ENCODE data around the gene CPSF6. TPM values are rescaled to one million over a fixed set of nuclear protein-coding genes. Genes with fewer than 3 reads are reported as not detected.
A peak's percentile ranks its signal among the peaks of the same experiment; 100 is the strongest.

The CPSF6 gene
- total RNA-seq, 1 donor: 23.9 TPM

DNA sequence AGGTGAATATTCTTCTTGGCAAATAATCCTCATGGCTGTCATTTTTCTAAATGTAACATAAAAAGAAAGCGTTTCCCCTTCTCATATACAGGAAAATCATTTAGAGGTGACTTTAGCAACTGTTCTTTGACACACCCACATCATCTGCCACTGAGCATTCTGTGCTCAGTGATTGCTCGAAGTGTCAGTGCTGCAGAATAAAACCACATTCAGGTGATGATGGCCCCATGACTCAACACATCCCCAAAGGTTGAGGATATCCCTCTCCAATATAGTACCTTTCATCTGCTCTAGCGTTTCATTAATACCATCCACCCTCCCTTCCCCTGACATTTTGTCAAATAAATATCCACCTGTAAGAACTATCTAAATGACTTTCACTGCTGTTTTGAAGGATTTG is 28.7 kb upstream of the CPSF6 start:
- no peaks in the 10 kb centered on the region for H3K27me3 ChIP-seq (ENCODE audit: insufficient read depth, low read length)
- TF ChIP-seq, protein P1, sequence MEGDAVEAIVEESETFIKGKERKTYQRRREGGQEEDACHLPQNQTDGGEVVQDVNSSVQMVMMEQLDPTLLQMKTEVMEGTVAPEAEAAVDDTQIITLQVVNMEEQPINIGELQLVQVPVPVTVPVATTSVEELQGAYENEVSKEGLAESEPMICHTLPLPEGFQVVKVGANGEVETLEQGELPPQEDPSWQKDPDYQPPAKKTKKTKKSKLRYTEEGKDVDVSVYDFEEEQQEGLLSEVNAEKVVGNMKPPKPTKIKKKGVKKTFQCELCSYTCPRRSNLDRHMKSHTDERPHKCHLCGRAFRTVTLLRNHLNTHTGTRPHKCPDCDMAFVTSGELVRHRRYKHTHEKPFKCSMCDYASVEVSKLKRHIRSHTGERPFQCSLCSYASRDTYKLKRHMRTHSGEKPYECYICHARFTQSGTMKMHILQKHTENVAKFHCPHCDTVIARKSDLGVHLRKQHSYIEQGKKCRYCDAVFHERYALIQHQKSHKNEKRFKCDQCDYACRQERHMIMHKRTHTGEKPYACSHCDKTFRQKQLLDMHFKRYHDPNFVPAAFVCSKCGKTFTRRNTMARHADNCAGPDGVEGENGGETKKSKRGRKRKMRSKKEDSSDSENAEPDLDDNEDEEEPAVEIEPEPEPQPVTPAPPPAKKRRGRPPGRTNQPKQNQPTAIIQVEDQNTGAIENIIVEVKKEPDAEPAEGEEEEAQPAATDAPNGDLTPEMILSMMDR (IDR thresholded peaks at IDR 0.05; ENCODE audit: extremely low read depth, low read depth, low read length): no peak
- H3K79me2 ChIP-seq (ENCODE audit: insufficient read depth, low read length): no peaks in the 10 kb centered on the region
- no peak overlapping the region for H3K27ac ChIP-seq (ENCODE audit: low read depth, low read length)
- no peaks in the 10 kb centered on the region for H3K9me3 ChIP-seq (ENCODE audit: low read depth, low read length)
- no peak for DNase-seq (ENCODE audit: insufficient read length, low spot score, missing footprints)
- H2AFZ ChIP-seq (ENCODE audit: low read length): no peak overlapping the region
- no peak overlapping the region for H3K4me2 ChIP-seq (ENCODE audit: insufficient read depth, low read length)
- no peaks in the 10 kb centered on the region for H3K36me3 ChIP-seq (ENCODE audit: insufficient read depth, low read length)
- no peak overlapping the region for H3K4me3 ChIP-seq (ENCODE audit: insufficient read depth, low read length)
- no peaks in the 10 kb centered on the region for H3K4me1 ChIP-seq (ENCODE audit: insufficient read depth, low read length)
- no peaks in the 10 kb centered on the region for H4K20me1 ChIP-seq (ENCODE audit: insufficient read depth, low read length)

DNA sequence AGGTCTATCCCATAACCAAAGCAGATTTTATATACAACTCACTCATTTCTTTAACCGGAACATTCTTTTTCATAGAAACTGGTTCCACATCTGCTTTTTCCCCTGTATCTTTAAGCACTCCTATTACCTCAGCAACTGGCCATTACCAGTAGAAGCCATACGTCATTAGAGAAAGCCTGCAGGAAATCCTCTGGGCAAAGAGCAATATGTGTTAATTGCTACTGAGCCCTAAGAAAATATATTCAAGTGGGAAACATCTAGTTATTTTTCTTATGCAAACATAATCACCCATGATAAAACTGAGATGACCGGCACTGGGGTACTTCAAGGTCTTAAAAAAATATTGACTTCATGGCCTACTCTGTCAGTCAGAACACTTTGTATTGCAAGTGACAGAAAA is 28.2 kb upstream of the CPSF6 start:
- H3K4me3 ChIP-seq (ENCODE audit: insufficient read depth, low read length): no peak overlapping the region
- no peaks in the 10 kb centered on the region for H3K36me3 ChIP-seq (ENCODE audit: insufficient read depth, low read length)
- TF ChIP-seq, protein P1 (IDR thresholded peaks at IDR 0.05; ENCODE audit: extremely low read depth, low read depth, low read length): no peak
- H4K20me1 ChIP-seq (ENCODE audit: insufficient read depth, low read length): no peaks in the 10 kb centered on the region
- no peaks in the 10 kb centered on the region for H3K9me3 ChIP-seq (ENCODE audit: low read depth, low read length)
- no peaks in the 10 kb centered on the region for H3K4me1 ChIP-seq (ENCODE audit: insufficient read depth, low read length)
- H3K4me2 ChIP-seq (ENCODE audit: insufficient read depth, low read length): no peak overlapping the region
- H3K79me2 ChIP-seq (ENCODE audit: insufficient read depth, low read length): no peaks in the 10 kb centered on the region
- no peak overlapping the region for H2AFZ ChIP-seq (ENCODE audit: low read length)
- H3K27ac ChIP-seq (ENCODE audit: low read depth, low read length): no peak overlapping the region
- no peaks in the 10 kb centered on the region for H3K27me3 ChIP-seq (ENCODE audit: insufficient read depth, low read length)
- DNase-seq (ENCODE audit: insufficient read length, low spot score, missing footprints): no peak

DNA sequence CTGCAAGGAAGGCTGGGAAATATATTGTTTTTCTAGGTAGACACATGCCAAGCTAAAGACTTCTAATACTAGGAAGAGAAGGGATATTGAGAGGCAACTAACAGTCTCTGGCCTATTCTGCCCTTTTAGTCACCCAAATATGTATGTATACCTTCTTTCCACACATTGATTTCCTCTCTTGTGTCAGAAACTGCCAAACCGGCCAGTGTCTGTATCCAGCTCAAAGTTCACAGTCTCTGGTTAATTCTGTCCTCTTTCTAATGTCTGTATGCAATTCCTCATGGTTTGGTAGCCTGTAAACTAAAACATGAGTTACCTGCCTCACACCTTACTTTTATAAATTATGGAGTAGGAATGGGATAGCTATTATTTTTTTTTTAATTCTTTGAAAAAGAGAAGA is 25.2 kb upstream of the CPSF6 start:
- H3K27ac ChIP-seq (ENCODE audit: low read depth, low read length): no peak overlapping the region

DNA sequence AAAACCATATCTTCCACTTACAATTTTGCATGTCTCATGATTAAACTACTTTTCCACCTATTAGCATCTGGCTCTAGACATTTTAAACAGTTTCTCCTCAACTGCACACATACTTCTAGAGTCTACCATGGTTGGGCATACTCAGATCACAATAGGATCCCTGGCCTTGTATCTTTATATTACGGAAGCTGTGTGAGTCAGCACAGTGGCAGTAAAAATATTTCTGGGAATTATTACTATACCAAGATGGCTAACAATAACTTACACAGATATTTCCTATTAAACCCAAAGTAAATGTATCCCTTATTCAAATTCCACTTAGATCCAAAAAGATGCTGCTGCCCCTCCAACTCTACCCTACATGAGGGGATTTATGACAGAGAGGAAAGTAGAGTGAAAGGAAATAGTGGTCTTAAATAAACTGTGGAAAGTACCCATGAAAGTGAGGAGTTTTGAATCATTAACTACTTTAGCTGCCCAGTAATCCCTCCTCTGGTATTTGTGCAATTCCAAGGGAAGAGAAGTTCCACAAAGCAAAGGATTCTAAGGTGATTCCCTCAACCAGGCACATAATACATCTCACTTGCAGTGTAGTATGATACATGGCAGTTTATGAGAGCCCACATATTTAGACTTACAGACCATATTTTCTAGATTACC is 14.0 kb upstream of the CPSF6 start:
- H3K9me3 ChIP-seq (ENCODE audit: low read depth, low read length): no peaks in the 10 kb centered on the region
- H3K79me2 ChIP-seq (ENCODE audit: insufficient read depth, low read length): no peaks in the 10 kb centered on the region
- H3K36me3 ChIP-seq (ENCODE audit: insufficient read depth, low read length): no peaks in the 10 kb centered on the region

More for the DNA sequence above, 25.2 kb upstream of the CPSF6 start:
- Histone ChIP-seq H3K4me2 (ENCODE audit: insufficient read depth, low read length) (no peak overlapping the region), H3K4me3 (ENCODE audit: insufficient read depth, low read length) (no peak overlapping the region), H3K9me3 (ENCODE audit: low read depth, low read length) (no peaks in the 10 kb centered on the region), H3K4me1 (ENCODE audit: insufficient read depth, low read length) (no peaks in the 10 kb centered on the region), H4K20me1 (ENCODE audit: insufficient read depth, low read length) (no peaks in the 10 kb centered on the region), H3K36me3 (ENCODE audit: insufficient read depth, low read length) (no peaks in the 10 kb centered on the region), H2AFZ (ENCODE audit: low read length) (no peak overlapping the region), H3K27me3 (ENCODE audit: insufficient read depth, low read length) (no peaks in the 10 kb centered on the region), H3K79me2 (ENCODE audit: insufficient read depth, low read length) (no peaks in the 10 kb centered on the region)
- no peak for DNase-seq (ENCODE audit: insufficient read length, low spot score, missing footprints)
- TF ChIP-seq, protein P1 (IDR thresholded peaks at IDR 0.05; ENCODE audit: extremely low read depth, low read depth, low read length): no peak

More for the DNA sequence above, 14.0 kb upstream of the CPSF6 start:
- peak overlapping the region; percentile 4 for H2AFZ ChIP-seq (ENCODE audit: low read length)
- no peak overlapping the region for H3K4me2 ChIP-seq (ENCODE audit: insufficient read depth, low read length)
- no peaks in the 10 kb centered on the region for H3K4me1 ChIP-seq (ENCODE audit: insufficient read depth, low read length)
- no peak for DNase-seq (ENCODE audit: insufficient read length, low spot score, missing footprints)
- H3K4me3 ChIP-seq (ENCODE audit: insufficient read depth, low read length): no peak overlapping the region
- TF ChIP-seq, protein P1 (IDR thresholded peaks at IDR 0.05; ENCODE audit: extremely low read depth, low read depth, low read length): no peak
- no peak overlapping the region for H3K27ac ChIP-seq (ENCODE audit: low read depth, low read length)
- peaks cover 10% of the 10 kb centered on the region for H3K27me3 ChIP-seq (ENCODE audit: insufficient read depth, low read length)
- no peaks in the 10 kb centered on the region for H4K20me1 ChIP-seq (ENCODE audit: insufficient read depth, low read length)

Data from osteoblast (primary cell).